Measurements from ENCODE around the gene MKS1.

MKS1 gene

GRCh38 chr17:58247511-58248363 lies 28.7 kb upstream of the MKS1 start:
- Histone ChIP-seq H4K20me1 (ENCODE audit: insufficient read depth, low read length, poor library complexity, severe bottlenecking) (no peaks in the 10 kb centered on the region), H3K79me2 (ENCODE audit: insufficient read depth, low read length) (no peaks in the 10 kb centered on the region), H3K36me3 (ENCODE audit: insufficient read depth, low read length) (no peaks in the 10 kb centered on the region), H2AFZ (ENCODE audit: low read length) (peak overlapping the region; percentile 71), H3K9me2 (replicated peaks; ENCODE audit: low read depth, low read length) (no peaks in the 10 kb centered on the region), H3K27me3 (ENCODE audit: insufficient read depth, low read length, poor library complexity, severe bottlenecking) (no peaks in the 10 kb centered on the region), H3K4me2 (ENCODE audit: low read depth, low read length, poor library complexity, severe bottlenecking) (peak overlapping the region; percentile 51), H3K4me3 (ENCODE audit: low read length, poor library complexity, severe bottlenecking) (no peak overlapping the region), H3F3A (ENCODE audit: low read depth) (no peaks in the 10 kb centered on the region), H3K4me1 (ENCODE audit: insufficient read depth, low read length, poor library complexity, severe bottlenecking) (peaks cover 9% of the 10 kb centered on the region), H3K9me3 (ENCODE audit: insufficient read depth, low read depth, low read length) (no peaks in the 10 kb centered on the region), H3K9ac (ENCODE audit: low read depth, low read length, poor library complexity, severe bottlenecking) (no peak overlapping the region)
- TF ChIP-seq, protein P1, sequence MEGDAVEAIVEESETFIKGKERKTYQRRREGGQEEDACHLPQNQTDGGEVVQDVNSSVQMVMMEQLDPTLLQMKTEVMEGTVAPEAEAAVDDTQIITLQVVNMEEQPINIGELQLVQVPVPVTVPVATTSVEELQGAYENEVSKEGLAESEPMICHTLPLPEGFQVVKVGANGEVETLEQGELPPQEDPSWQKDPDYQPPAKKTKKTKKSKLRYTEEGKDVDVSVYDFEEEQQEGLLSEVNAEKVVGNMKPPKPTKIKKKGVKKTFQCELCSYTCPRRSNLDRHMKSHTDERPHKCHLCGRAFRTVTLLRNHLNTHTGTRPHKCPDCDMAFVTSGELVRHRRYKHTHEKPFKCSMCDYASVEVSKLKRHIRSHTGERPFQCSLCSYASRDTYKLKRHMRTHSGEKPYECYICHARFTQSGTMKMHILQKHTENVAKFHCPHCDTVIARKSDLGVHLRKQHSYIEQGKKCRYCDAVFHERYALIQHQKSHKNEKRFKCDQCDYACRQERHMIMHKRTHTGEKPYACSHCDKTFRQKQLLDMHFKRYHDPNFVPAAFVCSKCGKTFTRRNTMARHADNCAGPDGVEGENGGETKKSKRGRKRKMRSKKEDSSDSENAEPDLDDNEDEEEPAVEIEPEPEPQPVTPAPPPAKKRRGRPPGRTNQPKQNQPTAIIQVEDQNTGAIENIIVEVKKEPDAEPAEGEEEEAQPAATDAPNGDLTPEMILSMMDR (conservative IDR thresholded peaks at IDR 0.05; ENCODE audit: low read length): no peak
- TF ChIP-seq EZH2phosphoT487 (IDR thresholded peaks at IDR 0.05; ENCODE audit: borderline replicate concordance): no peak

DNA sequence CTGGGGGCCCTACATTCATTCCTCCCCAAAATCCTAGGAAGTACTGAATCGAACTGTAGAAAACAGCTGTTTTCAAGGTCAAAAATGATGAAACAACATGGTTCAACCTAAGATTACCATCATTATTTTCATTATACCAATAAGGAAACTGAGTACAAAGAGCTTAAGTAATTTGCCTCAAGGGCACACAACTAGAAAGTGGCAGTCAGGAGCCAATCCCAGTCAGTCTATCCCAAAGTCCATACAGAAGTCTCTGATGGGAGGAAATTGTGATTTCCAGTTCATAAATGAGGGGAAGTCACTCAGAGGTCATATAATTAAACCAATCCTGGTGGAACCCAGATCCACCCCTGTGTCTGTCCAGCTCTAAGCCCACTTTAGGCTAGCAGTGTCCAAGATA lies 27.7 kb upstream of the MKS1 start:
- H3K4me1 ChIP-seq (ENCODE audit: insufficient read depth, low read length, poor library complexity, severe bottlenecking): peaks cover 9% of the 10 kb centered on the region
- TF ChIP-seq EZH2phosphoT487 (IDR thresholded peaks at IDR 0.05; ENCODE audit: borderline replicate concordance): no peak
- TF ChIP-seq, protein P1 (conservative IDR thresholded peaks at IDR 0.05; ENCODE audit: low read length): no peak
- H3K79me2 ChIP-seq (ENCODE audit: insufficient read depth, low read length): no peaks in the 10 kb centered on the region
- no peaks in the 10 kb centered on the region for H3K9me2 ChIP-seq (replicated peaks; ENCODE audit: low read depth, low read length)
- H3K4me2 ChIP-seq (ENCODE audit: low read depth, low read length, poor library complexity, severe bottlenecking): no peak overlapping the region
- H2AFZ ChIP-seq (ENCODE audit: low read length): no peak overlapping the region
- H3F3A ChIP-seq (ENCODE audit: low read depth): no peaks in the 10 kb centered on the region
- no peak overlapping the region for H3K9ac ChIP-seq (ENCODE audit: low read depth, low read length, poor library complexity, severe bottlenecking)
- H3K36me3 ChIP-seq (ENCODE audit: insufficient read depth, low read length): no peaks in the 10 kb centered on the region
- H3K9me3 ChIP-seq (ENCODE audit: insufficient read depth, low read depth, low read length): no peaks in the 10 kb centered on the region
- no peaks in the 10 kb centered on the region for H4K20me1 ChIP-seq (ENCODE audit: insufficient read depth, low read length, poor library complexity, severe bottlenecking)
- H3K4me3 ChIP-seq (ENCODE audit: low read length, poor library complexity, severe bottlenecking): no peak overlapping the region
- H3K27me3 ChIP-seq (ENCODE audit: insufficient read depth, low read length, poor library complexity, severe bottlenecking): no peaks in the 10 kb centered on the region

DNA sequence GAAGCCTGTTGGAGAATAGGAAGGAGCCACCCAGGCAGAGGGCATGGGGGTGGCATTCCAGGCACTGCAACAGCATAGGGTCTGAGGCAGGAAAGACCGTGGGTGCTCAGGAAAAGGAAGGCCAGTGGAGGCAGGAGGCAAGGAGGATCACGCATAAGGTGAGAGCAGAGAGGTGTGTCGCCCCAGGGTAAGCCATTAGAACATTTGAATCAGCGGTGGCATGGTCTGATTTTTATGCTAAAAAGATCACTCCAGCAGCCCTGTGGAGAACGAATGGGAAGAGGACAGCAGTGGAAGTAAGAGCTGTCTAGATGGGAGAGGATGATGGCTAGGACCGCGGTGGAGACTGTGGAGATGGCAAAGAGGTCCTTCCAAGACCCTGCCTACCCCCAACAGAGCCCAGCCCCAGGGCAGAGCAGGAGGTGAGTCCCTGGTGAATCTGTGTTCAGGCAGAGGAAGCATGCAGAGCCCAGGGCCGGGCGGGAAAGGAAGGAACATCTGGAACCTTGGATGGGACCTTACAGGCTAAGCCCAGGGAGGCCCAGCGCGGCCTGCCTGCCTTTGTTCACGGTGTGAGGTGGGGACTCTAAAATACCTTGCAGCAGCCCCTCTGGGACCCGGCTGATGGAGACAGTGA lies 27.2 kb upstream of the MKS1 start:
- no peaks in the 10 kb centered on the region for H3F3A ChIP-seq (ENCODE audit: low read depth)
- no peaks in the 10 kb centered on the region for H3K27me3 ChIP-seq (ENCODE audit: insufficient read depth, low read length, poor library complexity, severe bottlenecking)
- TF ChIP-seq, protein P1 (conservative IDR thresholded peaks at IDR 0.05; ENCODE audit: low read length): no peak
- no peak for TF ChIP-seq EZH2phosphoT487 (IDR thresholded peaks at IDR 0.05; ENCODE audit: borderline replicate concordance)
- no peaks in the 10 kb centered on the region for H3K36me3 ChIP-seq (ENCODE audit: insufficient read depth, low read length)
- no peaks in the 10 kb centered on the region for H3K9me2 ChIP-seq (replicated peaks; ENCODE audit: low read depth, low read length)
- no peaks in the 10 kb centered on the region for H3K9me3 ChIP-seq (ENCODE audit: insufficient read depth, low read depth, low read length)
- H3K4me2 ChIP-seq (ENCODE audit: low read depth, low read length, poor library complexity, severe bottlenecking): no peak overlapping the region
- no peak overlapping the region for H2AFZ ChIP-seq (ENCODE audit: low read length)
- H4K20me1 ChIP-seq (ENCODE audit: insufficient read depth, low read length, poor library complexity, severe bottlenecking): no peaks in the 10 kb centered on the region
- no peak overlapping the region for H3K4me3 ChIP-seq (ENCODE audit: low read length, poor library complexity, severe bottlenecking)
- H3K79me2 ChIP-seq (ENCODE audit: insufficient read depth, low read length): no peaks in the 10 kb centered on the region
- H3K4me1 ChIP-seq (ENCODE audit: insufficient read depth, low read length, poor library complexity, severe bottlenecking): peaks cover 9% of the 10 kb centered on the region
- no peak overlapping the region for H3K9ac ChIP-seq (ENCODE audit: low read depth, low read length, poor library complexity, severe bottlenecking)
